Amygdala (tissue), 56 donors: ENCODE results near the gene FAM135A.
"Not testable (repeated sequence)": the region's sequence is repeated elsewhere in the genome, so short reads cannot be mapped to it uniquely, and the experiment has no call there.

Experiments used
- DNase-seq, 56 donors: peaks; one replicate each; lab custom pipeline; 2025; lab: John Stamatoyannopoulos, UW

FAM135A gene

DNA sequence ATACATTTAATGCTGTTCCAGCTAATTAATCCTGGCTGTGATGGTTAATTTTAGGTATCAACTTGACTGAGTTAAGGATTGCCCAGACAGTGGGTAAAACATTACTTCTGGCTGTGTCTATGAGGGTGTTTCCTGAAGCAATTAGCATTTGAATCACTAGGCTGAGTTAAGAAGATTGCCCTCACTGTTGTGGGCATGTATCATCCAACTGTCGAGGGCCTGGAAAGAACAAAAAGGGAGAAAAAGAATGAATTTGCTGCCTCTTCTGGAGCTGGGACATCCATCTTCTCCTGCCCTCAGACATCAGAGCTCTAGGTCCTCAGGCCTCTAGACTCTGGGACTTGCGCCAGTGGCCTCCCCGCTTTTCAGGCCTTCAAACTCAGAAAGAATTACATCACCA is 187.7 kb downstream of the FAM135A start:
- no peak for DNase-seq

DNA sequence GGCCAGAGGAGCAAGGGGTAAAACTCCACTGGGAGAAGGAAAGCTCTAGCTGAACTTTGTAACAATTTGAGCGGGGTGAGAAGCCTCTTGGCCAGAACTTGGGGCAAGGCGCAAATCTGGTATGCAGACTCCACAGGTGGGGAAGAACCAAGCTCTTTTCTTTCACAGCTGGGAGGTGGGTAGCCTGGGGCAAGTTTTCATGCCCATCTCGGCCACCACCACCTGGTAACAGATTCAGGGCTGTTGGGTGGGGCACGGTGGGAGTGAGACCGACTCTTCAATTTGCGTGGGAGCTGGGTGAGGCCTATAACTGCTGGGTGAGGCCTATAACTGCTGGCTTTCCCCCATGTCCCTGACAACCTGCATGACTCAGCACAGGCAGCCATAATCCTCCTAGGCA is 190.9 kb downstream of the FAM135A start:
- no peak for DNase-seq

DNA sequence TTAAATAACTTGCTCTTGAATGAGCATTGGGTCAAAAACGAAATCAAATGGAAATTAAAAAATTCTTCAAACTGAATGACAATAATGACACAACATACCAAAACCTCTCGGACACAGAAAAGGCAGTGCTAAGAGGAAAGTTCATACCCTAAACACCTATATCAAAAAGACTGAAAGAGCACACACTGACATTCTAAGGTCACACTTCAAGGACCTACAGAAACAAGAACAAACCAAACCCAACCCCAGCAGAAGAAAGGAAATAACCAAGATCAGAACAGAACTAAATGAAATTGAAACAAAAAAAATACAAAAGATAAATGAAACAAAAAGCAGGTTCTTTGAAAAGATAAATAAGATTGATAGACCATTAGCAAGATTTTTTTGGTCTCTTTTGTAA is 194.1 kb downstream of the FAM135A start:
- not testable (repeated sequence) for DNase-seq

DNA sequence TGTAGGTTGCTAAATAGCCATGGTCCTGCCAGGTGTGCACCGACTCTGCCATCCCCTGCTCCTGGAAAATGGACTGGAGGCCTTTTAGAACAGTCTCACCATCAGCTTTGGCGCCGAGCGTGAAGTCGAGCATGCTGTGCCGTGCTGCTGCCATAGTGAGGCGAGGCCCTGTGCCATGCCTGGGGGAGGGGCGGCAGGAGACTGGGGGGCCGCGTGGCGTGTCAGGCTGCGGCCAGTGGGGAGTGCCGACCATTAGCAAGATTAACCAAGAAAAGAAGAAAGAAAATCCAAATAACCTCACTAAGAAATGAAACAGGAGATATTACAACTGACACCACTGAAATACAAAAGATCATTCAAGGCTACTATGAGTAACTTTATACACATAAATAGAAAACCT is 195.9 kb downstream of the FAM135A start:
- DNase-seq = not testable (repeated sequence)
